Measurements from ENCODE around the gene SDHB. TPM values are rescaled to one million over a fixed set of nuclear protein-coding genes. Genes with fewer than 3 reads are reported as not detected.

The SDHB gene
- polyA plus RNA-seq, 1 of the 3 experiments (the other 2 are of a cell fraction) = 128 TPM

DNA sequence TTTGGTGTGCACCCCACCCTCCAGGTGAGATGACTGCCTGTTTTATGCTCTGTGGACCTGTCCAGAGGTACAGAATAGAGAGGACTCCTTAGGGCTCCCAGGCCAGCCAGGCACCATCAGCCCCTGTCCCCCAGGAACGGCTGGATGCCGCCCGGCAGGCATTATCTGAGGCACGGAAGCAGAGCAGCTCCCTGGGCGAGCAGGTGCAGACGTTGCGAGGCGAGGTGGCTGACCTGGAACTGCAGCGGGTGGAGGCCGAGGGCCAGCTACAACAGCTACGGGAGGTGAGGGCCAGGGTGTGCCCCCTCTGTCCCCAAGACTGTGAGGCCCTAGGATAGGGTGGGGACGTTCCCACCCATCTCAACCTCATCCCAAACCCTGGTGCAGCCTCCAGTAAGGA, 84.2 kb downstream of the SDHB start:
- Histone ChIP-seq H3K9me2 (no peaks in the 10 kb centered on the region), H3K9ac (no peak overlapping the region), H3K27me3 (ENCODE audit: insufficient read depth) (no peaks in the 10 kb centered on the region), H3K9me3 (no peaks in the 10 kb centered on the region), H3K36me3 (replicated peaks in 1 of 2; ENCODE audit: control insufficient read depth in 1 of 2, insufficient read depth in 2 of 2, low read length in 1 of 2) (peaks cover 6 to 18% of the 10 kb centered on the region in 2 experiments), H2AFZ (ENCODE audit: low read depth) (no peak overlapping the region), H3K4me3 (ENCODE audit: low read depth in 2 of 2, low read length in 1 of 2) (no peak overlapping the region), H3K27ac (ENCODE audit: low read depth in 2 of 2, low read length in 1 of 2) (no peak overlapping the region), H3K4me2 (no peak overlapping the region), H4K20me1 (ENCODE audit: insufficient read depth) (peaks cover 15% of the 10 kb centered on the region; the same call in 1 of the 2 replicates), H3K4me1 (ENCODE audit: control insufficient read depth in 1 of 2, insufficient read depth in 2 of 2, low read depth in 1 of 2, low read length in 1 of 2) (peaks cover 11 to 33% of the 10 kb centered on the region in 2 experiments; a peak in 2 of 4 replicates), H3F3A (replicated peaks; ENCODE audit: insufficient read depth) (peaks cover 12% of the 10 kb centered on the region), H3K79me2 (ENCODE audit: insufficient read depth) (no peaks in the 10 kb centered on the region)
- no peak for TF ChIP-seq MEF2A (IDR thresholded peaks at IDR 0.05; ENCODE audit: borderline replicate concordance, low read depth)
- TF ChIP-seq, protein P1, sequence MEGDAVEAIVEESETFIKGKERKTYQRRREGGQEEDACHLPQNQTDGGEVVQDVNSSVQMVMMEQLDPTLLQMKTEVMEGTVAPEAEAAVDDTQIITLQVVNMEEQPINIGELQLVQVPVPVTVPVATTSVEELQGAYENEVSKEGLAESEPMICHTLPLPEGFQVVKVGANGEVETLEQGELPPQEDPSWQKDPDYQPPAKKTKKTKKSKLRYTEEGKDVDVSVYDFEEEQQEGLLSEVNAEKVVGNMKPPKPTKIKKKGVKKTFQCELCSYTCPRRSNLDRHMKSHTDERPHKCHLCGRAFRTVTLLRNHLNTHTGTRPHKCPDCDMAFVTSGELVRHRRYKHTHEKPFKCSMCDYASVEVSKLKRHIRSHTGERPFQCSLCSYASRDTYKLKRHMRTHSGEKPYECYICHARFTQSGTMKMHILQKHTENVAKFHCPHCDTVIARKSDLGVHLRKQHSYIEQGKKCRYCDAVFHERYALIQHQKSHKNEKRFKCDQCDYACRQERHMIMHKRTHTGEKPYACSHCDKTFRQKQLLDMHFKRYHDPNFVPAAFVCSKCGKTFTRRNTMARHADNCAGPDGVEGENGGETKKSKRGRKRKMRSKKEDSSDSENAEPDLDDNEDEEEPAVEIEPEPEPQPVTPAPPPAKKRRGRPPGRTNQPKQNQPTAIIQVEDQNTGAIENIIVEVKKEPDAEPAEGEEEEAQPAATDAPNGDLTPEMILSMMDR (IDR thresholded peaks at IDR 0.05) = no peak
- no peak for TF ChIP-seq ELF1 (IDR thresholded peaks at IDR 0.05)
- TF ChIP-seq NFIC (IDR thresholded peaks at IDR 0.05; ENCODE audit: borderline replicate concordance) = no peak
- no peak for TF ChIP-seq FOSL2 (IDR thresholded peaks at IDR 0.05; ENCODE audit: borderline replicate concordance, low read depth)
- TF ChIP-seq, protein P2, sequence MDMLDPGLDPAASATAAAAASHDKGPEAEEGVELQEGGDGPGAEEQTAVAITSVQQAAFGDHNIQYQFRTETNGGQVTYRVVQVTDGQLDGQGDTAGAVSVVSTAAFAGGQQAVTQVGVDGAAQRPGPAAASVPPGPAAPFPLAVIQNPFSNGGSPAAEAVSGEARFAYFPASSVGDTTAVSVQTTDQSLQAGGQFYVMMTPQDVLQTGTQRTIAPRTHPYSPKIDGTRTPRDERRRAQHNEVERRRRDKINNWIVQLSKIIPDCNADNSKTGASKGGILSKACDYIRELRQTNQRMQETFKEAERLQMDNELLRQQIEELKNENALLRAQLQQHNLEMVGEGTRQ (IDR thresholded peaks at IDR 0.05; ENCODE audit: borderline replicate concordance, low read depth, low read length) = no peak
- no peak for TF ChIP-seq TCF12 (IDR thresholded peaks at IDR 0.05)
- no peak for TF ChIP-seq SMC3 (IDR thresholded peaks at IDR 0.05; ENCODE audit: low read depth, low read length)
- TF ChIP-seq RXRA (IDR thresholded peaks at IDR 0.05; ENCODE audit: borderline replicate concordance, low read depth) = no peak
- TF ChIP-seq JUND (IDR thresholded peaks at IDR 0.05) = no peak
- TF ChIP-seq, protein P3, sequence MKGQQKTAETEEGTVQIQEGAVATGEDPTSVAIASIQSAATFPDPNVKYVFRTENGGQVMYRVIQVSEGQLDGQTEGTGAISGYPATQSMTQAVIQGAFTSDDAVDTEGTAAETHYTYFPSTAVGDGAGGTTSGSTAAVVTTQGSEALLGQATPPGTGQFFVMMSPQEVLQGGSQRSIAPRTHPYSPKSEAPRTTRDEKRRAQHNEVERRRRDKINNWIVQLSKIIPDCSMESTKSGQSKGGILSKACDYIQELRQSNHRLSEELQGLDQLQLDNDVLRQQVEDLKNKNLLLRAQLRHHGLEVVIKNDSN (IDR thresholded peaks at IDR 0.05; ENCODE audit: borderline replicate concordance, low read depth) = no peak
- TF ChIP-seq EZH2phosphoT487 (IDR thresholded peaks at IDR 0.05; ENCODE audit: borderline replicate concordance, low read depth) = no peak
- TF ChIP-seq ZBTB33 (IDR thresholded peaks at IDR 0.05; ENCODE audit: borderline replicate concordance, low read depth) = no peak
- TF ChIP-seq GATA2 (CRISPR knock-in tag; IDR thresholded peaks at IDR 0.05) = no peak
- no peak for TF ChIP-seq FOXJ3 (CRISPR knock-in tag; IDR thresholded peaks at IDR 0.05)
- no peak for TF ChIP-seq GABPA (IDR thresholded peaks at IDR 0.05; ENCODE audit: low read depth)
- no peak for TF ChIP-seq TAF1 (IDR thresholded peaks at IDR 0.05; ENCODE audit: borderline replicate concordance, low read depth, low read length)
- TF ChIP-seq IRF3 (IDR thresholded peaks at IDR 0.05; ENCODE audit: low read depth, low read length) = no peak
- TF ChIP-seq NRF1 (IDR thresholded peaks at IDR 0.05; ENCODE audit: low read depth, low read length) = no peak
- no peak for DNase-seq
- ChIA-PET POLR2A (interaction anchor here (1.0 to 1.8 kb wide), 2 partner anchors 9 to 10 kb away, joined by 3 to 4 read pairs; no protein-coding TSS in a partner anchor), CTCF (interaction anchor here (1.1 to 2.3 kb wide), 3 partner anchors 8 to 76 kb away, joined by 3 to 10 read pairs (median 4); no protein-coding TSS in a partner anchor)
- WGBS (ENCODE audit: low lambda C conversion rate) = 100% methylated on average over 3 of the region's 12 CpGs
